Endodermal cell (in vitro differentiated cells): Measurements from ENCODE around the gene DRD3. TPM values are rescaled to one million over a fixed set of nuclear protein-coding genes. Genes with fewer than 3 reads are reported as not detected.

ENCODE experiments used
- DNase-seq: peaks from one replicate; pipeline ENCODE4 v3.0.0-alpha.2; 2017
- H3K27ac ChIP-seq: 2 replicates; pipeline ENCODE4 v1.5.1; 2013; ENCODE audit warnings: mild to moderate bottlenecking, low read depth, low read length, moderate library complexity
- H3K27me3 ChIP-seq: 2 replicates; pipeline ENCODE4 v1.6.1; 2013; ENCODE audit warnings: mild to moderate bottlenecking, low read length, moderate library complexity; ENCODE audit not compliant: insufficient read depth, control insufficient read depth, poor library complexity, severe bottlenecking
- H3K36me3 ChIP-seq: 2 replicates; pipeline ENCODE4 v1.7.0; 2013; ENCODE audit warnings: mild to moderate bottlenecking, low read length, moderate library complexity; ENCODE audit not compliant: control insufficient read depth, insufficient read depth
- H3K4me1 ChIP-seq: one replicate; pipeline ENCODE4 v1.7.0; 2013; ENCODE audit warnings: low read length; ENCODE audit not compliant: control insufficient read depth, insufficient read depth
- H3K4me3 ChIP-seq: 2 replicates; pipeline ENCODE4 v1.5.1; 2013; ENCODE audit warnings: mild to moderate bottlenecking, low read length, moderate library complexity
- H3K9ac ChIP-seq: 2 replicates; pipeline ENCODE4 v1.6.1; 2013; ENCODE audit warnings: mild to moderate bottlenecking, low read length, moderate library complexity; ENCODE audit not compliant: poor library complexity, severe bottlenecking; ENCODE audit errors: extremely low read depth
- H3K9me3 ChIP-seq: 2 replicates; pipeline ENCODE4 v1.6.1; 2013; ENCODE audit warnings: mild to moderate bottlenecking, low read length, moderate library complexity; ENCODE audit not compliant: control insufficient read depth
- H3K27ac Mint-ChIP-seq: 2 replicates; pipeline ENCODE4 v1.8.0; 2020; ENCODE audit warnings: mixed read lengths
- H3K27me3 Mint-ChIP-seq: 2 replicates; pipeline ENCODE4 v1.8.0; 2021; ENCODE audit warnings: mild to moderate bottlenecking, mixed read lengths; ENCODE audit not compliant: insufficient read depth
- H3K36me3 Mint-ChIP-seq: 2 replicates; pipeline ENCODE4 v1.8.0; 2020; ENCODE audit warnings: low read depth, mixed read lengths
- H3K4me1 Mint-ChIP-seq: 2 replicates; pipeline ENCODE4 v1.8.0; 2020; ENCODE audit warnings: mixed read lengths
- H3K4me3 Mint-ChIP-seq: 2 replicates; pipeline ENCODE4 v1.8.0; 2020; ENCODE audit warnings: mild to moderate bottlenecking, moderate library complexity, mixed read lengths
- H3K9me3 Mint-ChIP-seq: 2 replicates; pipeline ENCODE4 v1.8.0; 2020; ENCODE audit warnings: mild to moderate bottlenecking, mixed read lengths
- WGBS, 2 experiments: methylation state at CpG; one replicate each; pipeline versions ENCODE4 v1.1.5 to v1.1.7; 2013; ENCODE audit warnings: missing lambda C conversion rate in 2 of 2, mixed read lengths in 1 of 2; ENCODE audit not compliant: insufficient coverage in 1 of 2, insufficient read length in 1 of 2; 5-methylcytosine and 5-hydroxymethylcytosine counted together
- total RNA-seq, 2 donors: library from RNA; stranded (reverse); fragmentation: NEBNext Ultra II Directional in 1 of 2; extraction: Animal tissue kit (Norgen Biotek cat#: 25700) in 1 of 2; gene quantifications; 2 replicates in 1 of 2; 3 replicates in 1 of 2; pipeline ENCODE4 v1.2.1, GENCODE V29; 2021
- TF ChIP-seq, protein P1 (sequence below): fragments of 200-600 bp; sonication (generic); conservative IDR thresholded peaks from 2 replicates; pipeline ENCODE4 v1.5.0; 2021; ENCODE audit warnings: antibody characterized with exemption, mild to moderate bottlenecking

DRD3 gene
- total RNA-seq, 2 donors from 2014 or later: not detected

DNA sequence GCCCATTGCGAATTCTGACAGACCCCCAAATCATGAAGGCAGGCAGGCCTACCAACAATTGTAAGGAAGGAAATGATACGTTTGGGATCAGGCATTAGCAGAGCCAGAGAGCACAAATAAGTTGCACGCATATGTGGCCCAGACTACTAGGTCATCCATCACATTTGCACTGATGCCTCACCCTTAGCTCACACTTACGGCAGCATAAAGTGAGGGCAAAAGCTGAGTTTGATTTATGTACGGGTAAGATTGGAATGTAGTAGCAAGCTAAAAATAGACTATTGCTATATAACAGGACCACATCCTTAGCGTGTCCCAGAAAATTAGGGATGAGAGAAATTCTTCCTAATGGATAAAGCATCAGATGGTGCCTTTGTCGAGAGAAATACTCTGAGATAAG, 63.7 kb downstream of the DRD3 start:
- Histone ChIP-seq H3K9me3 (no peaks in the 10 kb centered on the region), H3K9ac (no peak overlapping the region), H3K27me3 (no peaks in the 10 kb centered on the region), H3K4me1 (peaks cover 5% of the 10 kb centered on the region), H3K4me3 (no peak overlapping the region), H3K36me3 (no peaks in the 10 kb centered on the region), H3K27ac (no peak overlapping the region)
- H3K36me3 Mint-ChIP-seq: no peaks in the 10 kb centered on the region
- H3K9me3 Mint-ChIP-seq: no peaks in the 10 kb centered on the region
- 97% methylated on average over 5 to 7 of the region's 7 CpGs for WGBS, 2 experiments
- no peaks in the 10 kb centered on the region for H3K27me3 Mint-ChIP-seq
- peaks cover 14% of the 10 kb centered on the region for H3K4me1 Mint-ChIP-seq
- no peak overlapping the region for H3K4me3 Mint-ChIP-seq
- TF ChIP-seq, protein P1, sequence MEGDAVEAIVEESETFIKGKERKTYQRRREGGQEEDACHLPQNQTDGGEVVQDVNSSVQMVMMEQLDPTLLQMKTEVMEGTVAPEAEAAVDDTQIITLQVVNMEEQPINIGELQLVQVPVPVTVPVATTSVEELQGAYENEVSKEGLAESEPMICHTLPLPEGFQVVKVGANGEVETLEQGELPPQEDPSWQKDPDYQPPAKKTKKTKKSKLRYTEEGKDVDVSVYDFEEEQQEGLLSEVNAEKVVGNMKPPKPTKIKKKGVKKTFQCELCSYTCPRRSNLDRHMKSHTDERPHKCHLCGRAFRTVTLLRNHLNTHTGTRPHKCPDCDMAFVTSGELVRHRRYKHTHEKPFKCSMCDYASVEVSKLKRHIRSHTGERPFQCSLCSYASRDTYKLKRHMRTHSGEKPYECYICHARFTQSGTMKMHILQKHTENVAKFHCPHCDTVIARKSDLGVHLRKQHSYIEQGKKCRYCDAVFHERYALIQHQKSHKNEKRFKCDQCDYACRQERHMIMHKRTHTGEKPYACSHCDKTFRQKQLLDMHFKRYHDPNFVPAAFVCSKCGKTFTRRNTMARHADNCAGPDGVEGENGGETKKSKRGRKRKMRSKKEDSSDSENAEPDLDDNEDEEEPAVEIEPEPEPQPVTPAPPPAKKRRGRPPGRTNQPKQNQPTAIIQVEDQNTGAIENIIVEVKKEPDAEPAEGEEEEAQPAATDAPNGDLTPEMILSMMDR: no peak
- no peak for DNase-seq
- no peak overlapping the region for H3K27ac Mint-ChIP-seq

- no peaks in the 10 kb centered on the region for H3K36me3 ChIP-seq
- Mint-ChIP-seq H3K27ac (no peak overlapping the region), H3K4me1 (peaks cover 18% of the 10 kb centered on the region), H3K27me3 (no peaks in the 10 kb centered on the region), H3K9me3 (no peaks in the 10 kb centered on the region), H3K36me3 (no peaks in the 10 kb centered on the region), H3K4me3 (no peak overlapping the region)
- TF ChIP-seq, protein P1: no peak
- no peak overlapping the region for H3K9ac ChIP-seq
- no peak for DNase-seq
- WGBS, 2 experiments: 82 to 93% methylated on average over 3 of the region's 3 CpGs
- H3K9me3 ChIP-seq: no peaks in the 10 kb centered on the region
- no peaks in the 10 kb centered on the region for H3K27me3 ChIP-seq
- H3K4me3 ChIP-seq: no peak overlapping the region
- H3K4me1 ChIP-seq: peaks cover 8% of the 10 kb centered on the region
- H3K27ac ChIP-seq: no peak overlapping the region
Observed at GRCh38 chr3:114114719-114115118, 64.1 kb downstream of the DRD3 start.

- H3K36me3 ChIP-seq: no peaks in the 10 kb centered on the region
- 88 to 89% methylated on average over 4 to 6 of the region's 6 CpGs for WGBS, 2 experiments
- Mint-ChIP-seq H3K36me3 (no peaks in the 10 kb centered on the region), H3K4me3 (no peak overlapping the region), H3K9me3 (no peaks in the 10 kb centered on the region), H3K27me3 (no peaks in the 10 kb centered on the region), H3K27ac (no peak overlapping the region), H3K4me1 (peaks cover 22% of the 10 kb centered on the region)
- TF ChIP-seq, protein P1: no peak
- H3K27ac ChIP-seq: no peak overlapping the region
- DNase-seq: no peak
- no peaks in the 10 kb centered on the region for H3K27me3 ChIP-seq
- H3K4me1 ChIP-seq: peaks cover 8% of the 10 kb centered on the region
- no peaks in the 10 kb centered on the region for H3K9me3 ChIP-seq
- no peak overlapping the region for H3K4me3 ChIP-seq
- H3K9ac ChIP-seq: no peak overlapping the region
Observed at GRCh38 chr3:114112696-114113095, 66.2 kb downstream of the DRD3 start.
